Right atrium auricular region (tissue), 2 donors: ENCODE measurements around the gene WDR91. TPM values are rescaled to one million over a fixed set of nuclear protein-coding genes. Genes with fewer than 3 reads are reported as not detected.

Source experiments
- DNase-seq: peaks from one replicate; pipeline ENCODE4 v3.0.0-alpha.2; 2019; ENCODE audit warnings: low spot score
- H3K27ac ChIP-seq, 2 donors: fragments of 200-600 bp; sonication (generic); 1 replicate in 1 of 2; 2 replicates in 1 of 2; pipeline ENCODE4 v1.5.1; 2016 to 2019
- H3K27me3 ChIP-seq, 2 donors: fragments of 200-600 bp; sonication (generic); one replicate each; pipeline versions ENCODE4 v1.5.1 to v1.6.0; 2017 to 2019
- H3K36me3 ChIP-seq: fragments of 200-600 bp; sonication (generic); one replicate; pipeline ENCODE4 v1.5.1; 2016
- H3K4me1 ChIP-seq, 2 donors: fragments of 200-600 bp; sonication (generic); one replicate each; pipeline versions ENCODE4 v1.5.1 to v1.6.0; 2017 to 2019
- H3K4me3 ChIP-seq, 2 donors: fragments of 200-600 bp; sonication (generic); 1 replicate in 1 of 2; 2 replicates in 1 of 2; pipeline ENCODE4 v1.5.1; 2017 to 2019; ENCODE audit warnings: mild to moderate bottlenecking in 1 of 2, moderate library complexity in 1 of 2
- H3K9me3 ChIP-seq, 2 donors: fragments of 200-600 bp; sonication (generic); one replicate each; pipeline ENCODE4 v1.5.1; 2019
- total RNA-seq, 2 donors: library from RNA; depleted of rRNA; stranded (reverse); fragments of >200 nt; gene quantifications; one replicate each; pipeline ENCODE4 v1.1.0, GENCODE V29; 2016
- TF ChIP-seq, protein P1 (sequence below), 2 donors: fragments of 200-600 bp; sonication (generic); IDR thresholded peaks; one replicate each; pipeline ENCODE4 v1.5.1; 2019; ENCODE audit warnings: antibody characterized with exemption in 2 of 2

WDR91 gene
- total RNA-seq, 2 donors from 2014 or later = 3.3 to 4.5 TPM

DNA sequence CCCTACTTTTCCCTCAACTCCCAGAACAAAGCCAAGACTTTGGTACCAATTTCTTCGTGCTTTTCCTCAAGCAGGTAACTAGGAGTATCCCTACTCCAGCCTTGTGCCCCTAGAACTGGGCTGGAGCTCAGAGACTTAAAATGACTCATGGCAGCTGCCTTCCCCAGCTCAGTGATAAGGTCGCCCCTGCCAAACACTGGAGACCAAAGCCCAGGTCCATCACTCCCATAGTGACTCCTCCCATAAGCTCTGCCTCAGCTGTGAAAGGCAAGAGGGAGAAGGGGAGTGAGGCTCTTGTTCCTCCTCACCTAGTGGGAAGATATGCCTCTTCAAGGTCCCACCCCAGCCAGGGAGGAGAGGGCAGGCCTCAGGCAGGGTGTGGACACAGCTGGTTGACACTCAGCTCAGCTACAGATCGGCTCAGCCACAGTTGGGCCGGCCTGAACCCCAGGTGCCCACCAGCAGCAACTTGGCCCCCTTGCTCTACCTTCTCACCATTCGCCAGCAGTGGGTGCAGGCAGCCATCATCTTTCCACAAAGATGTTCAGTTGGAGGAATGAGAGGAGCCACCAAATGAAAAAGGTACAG, 27.0 kb downstream of the WDR91 start:
- DNase-seq = no peak
- Histone ChIP-seq H3K27ac (no peak overlapping the region), H3K4me1 (no peaks in the 10 kb centered on the region), H3K4me3 (no peak overlapping the region), H3K36me3 (peaks cover 65% of the 10 kb centered on the region), H3K27me3 (no peaks in the 10 kb centered on the region), H3K9me3 (peaks cover 0 to 22% of the 10 kb centered on the region in 2 donors)
- TF ChIP-seq, protein P1, sequence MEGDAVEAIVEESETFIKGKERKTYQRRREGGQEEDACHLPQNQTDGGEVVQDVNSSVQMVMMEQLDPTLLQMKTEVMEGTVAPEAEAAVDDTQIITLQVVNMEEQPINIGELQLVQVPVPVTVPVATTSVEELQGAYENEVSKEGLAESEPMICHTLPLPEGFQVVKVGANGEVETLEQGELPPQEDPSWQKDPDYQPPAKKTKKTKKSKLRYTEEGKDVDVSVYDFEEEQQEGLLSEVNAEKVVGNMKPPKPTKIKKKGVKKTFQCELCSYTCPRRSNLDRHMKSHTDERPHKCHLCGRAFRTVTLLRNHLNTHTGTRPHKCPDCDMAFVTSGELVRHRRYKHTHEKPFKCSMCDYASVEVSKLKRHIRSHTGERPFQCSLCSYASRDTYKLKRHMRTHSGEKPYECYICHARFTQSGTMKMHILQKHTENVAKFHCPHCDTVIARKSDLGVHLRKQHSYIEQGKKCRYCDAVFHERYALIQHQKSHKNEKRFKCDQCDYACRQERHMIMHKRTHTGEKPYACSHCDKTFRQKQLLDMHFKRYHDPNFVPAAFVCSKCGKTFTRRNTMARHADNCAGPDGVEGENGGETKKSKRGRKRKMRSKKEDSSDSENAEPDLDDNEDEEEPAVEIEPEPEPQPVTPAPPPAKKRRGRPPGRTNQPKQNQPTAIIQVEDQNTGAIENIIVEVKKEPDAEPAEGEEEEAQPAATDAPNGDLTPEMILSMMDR (IDR thresholded peaks at IDR 0.05) = no peak

DNA sequence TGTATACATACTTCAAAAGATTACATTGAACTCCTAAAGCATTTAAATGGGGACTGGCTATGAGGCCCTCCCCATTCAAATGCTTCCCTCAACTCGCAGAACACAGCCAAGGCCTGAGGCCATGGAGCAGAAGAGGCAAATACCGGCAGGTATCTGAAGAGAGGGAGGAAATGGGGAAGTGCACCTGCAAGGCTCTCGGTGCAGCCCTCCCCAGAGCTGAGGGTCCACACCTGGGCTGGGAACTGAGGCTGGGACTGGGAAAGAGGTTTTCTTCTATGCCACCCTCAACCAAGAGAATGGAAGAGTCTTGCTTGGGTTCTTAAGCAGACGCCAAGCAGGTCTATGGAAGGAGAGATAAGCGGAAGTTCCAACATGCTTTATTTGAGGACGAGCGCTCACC, 27.8 kb downstream of the WDR91 start:
- peaks cover 0 to 22% of the 10 kb centered on the region in 2 donors for H3K9me3 ChIP-seq
- TF ChIP-seq, protein P1 (IDR thresholded peaks at IDR 0.05) = no peak
- H3K4me1 ChIP-seq = no peaks in the 10 kb centered on the region
- no peak overlapping the region for H3K4me3 ChIP-seq
- no peak overlapping the region for H3K27ac ChIP-seq
- H3K36me3 ChIP-seq = peaks cover 56% of the 10 kb centered on the region
- DNase-seq = no peak
- no peaks in the 10 kb centered on the region for H3K27me3 ChIP-seq

DNA sequence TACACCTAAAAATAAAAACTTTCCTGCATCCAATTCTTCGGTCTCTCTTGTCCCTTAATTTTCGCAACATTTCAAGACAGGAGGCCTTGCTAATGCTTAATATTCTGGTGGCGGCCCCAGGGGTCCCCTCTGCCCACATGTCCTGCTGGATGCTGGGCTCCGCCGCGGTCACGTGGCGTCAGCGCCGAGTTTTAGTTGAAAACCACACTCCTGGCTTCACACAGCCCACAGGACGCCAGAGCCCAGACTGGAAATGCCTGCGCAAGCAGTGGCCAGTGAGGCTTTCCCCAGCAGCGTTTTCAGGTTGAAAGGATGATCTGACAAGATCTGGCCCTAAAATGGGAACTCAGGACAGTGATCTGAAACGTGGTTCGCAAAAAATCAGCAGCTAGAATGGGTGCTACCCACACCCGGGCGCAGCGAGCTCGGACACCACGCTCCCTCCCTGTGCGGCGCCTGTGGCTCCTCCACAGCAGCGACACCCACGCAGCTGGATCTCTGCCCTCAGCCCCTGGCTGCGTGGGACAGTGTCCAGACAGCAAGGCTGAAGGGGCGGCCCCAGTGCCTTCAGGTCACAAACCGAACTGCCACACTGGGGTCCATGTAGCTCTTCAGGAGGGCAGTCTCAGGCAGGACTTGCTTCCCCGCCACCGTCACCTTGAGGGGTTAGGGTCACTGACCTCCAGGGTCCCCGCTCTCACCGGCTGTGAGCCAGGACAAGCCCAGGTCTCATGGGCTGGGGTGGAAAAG, 29.2 kb downstream of the WDR91 start:
- Histone ChIP-seq H3K36me3 (peaks cover 54% of the 10 kb centered on the region), H3K4me1 (no peaks in the 10 kb centered on the region), H3K4me3 (no peak overlapping the region), H3K9me3 (peaks cover 0 to 22% of the 10 kb centered on the region in 2 donors), H3K27ac (no peak overlapping the region), H3K27me3 (no peaks in the 10 kb centered on the region)
- TF ChIP-seq, protein P1 (IDR thresholded peaks at IDR 0.05) = no peak
- no peak for DNase-seq

DNA sequence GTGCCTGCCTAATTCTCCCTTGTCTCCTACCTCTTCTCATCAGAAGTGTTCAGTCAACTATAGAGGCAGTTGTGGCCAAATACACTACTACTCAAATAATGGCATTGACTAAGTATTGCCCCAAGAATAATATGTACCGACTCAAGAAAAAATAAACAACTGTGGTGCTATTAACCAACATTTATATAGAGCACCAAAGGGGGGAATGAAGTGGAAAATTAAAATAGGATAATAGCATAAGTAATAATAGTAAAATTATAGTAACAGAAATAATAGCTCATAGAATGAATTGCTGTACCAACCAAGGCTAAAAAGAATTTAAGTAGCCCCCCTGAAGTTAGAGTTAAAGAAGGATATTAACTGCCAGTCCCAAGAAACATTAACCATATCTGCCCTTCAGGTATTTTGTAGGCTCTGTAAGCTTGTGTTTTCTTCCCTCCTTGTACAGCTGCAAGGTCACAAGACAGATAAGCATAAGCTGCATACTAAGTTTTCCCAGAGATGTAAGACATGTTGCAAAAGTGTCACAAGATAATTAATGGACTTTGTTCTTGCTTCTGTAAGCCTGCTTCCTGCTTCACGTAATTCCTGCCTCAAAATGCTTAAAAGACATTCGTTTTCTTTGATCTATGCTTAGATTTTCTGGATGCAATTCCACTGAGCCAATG, 29.9 kb downstream of the WDR91 start:
- H3K27me3 ChIP-seq = no peaks in the 10 kb centered on the region
- no peak overlapping the region for H3K4me3 ChIP-seq
- TF ChIP-seq, protein P1 (IDR thresholded peaks at IDR 0.05) = no peak
- DNase-seq = no peak
- no peaks in the 10 kb centered on the region for H3K4me1 ChIP-seq
- peaks cover 0 to 22% of the 10 kb centered on the region in 2 donors for H3K9me3 ChIP-seq
- H3K36me3 ChIP-seq = peaks cover 47% of the 10 kb centered on the region
- H3K27ac ChIP-seq = no peak overlapping the region

GRCh38 chr7:135180122-135180521, 31.2 kb downstream of the WDR91 start:
- DNase-seq = peak; percentile 23
- TF ChIP-seq, protein P1 (IDR thresholded peaks at IDR 0.05) = no peak
- Histone ChIP-seq H3K9me3 (peaks cover 0 to 22% of the 10 kb centered on the region in 2 donors), H3K27me3 (no peaks in the 10 kb centered on the region), H3K4me1 (no peaks in the 10 kb centered on the region), H3K4me3 (no peak overlapping the region), H3K36me3 (peaks cover 34% of the 10 kb centered on the region), H3K27ac (no peak overlapping the region)
